Neutrophil (primary cell): ENCODE results near the gene ADGRD1.

Experiments used
- H3K27ac ChIP-seq: fragments of 200-600 bp; sonication (generic); 2 replicates; pipeline ENCODE4 v1.5.1; 2016; ENCODE audit warnings: mild to moderate bottlenecking, moderate library complexity
- H3K27me3 ChIP-seq: fragments of 200-600 bp; sonication (generic); 2 replicates; pipeline ENCODE4 v1.6.0; 2016; ENCODE audit warnings: mild to moderate bottlenecking
- H3K36me3 ChIP-seq: fragments of 200-600 bp; sonication (generic); 2 replicates; pipeline ENCODE4 v1.5.1; 2017
- H3K4me1 ChIP-seq, 2 experiments: fragments of 200-600 bp in 1 of 2; sonication (generic) in 1 of 2; 1 replicate in 1 of 2; 2 replicates in 1 of 2; pipeline versions ENCODE4 v1.5.1 to v1.6.1; 2013 to 2016; ENCODE audit warnings: low read depth in 1 of 2, low read length in 1 of 2, mild to moderate bottlenecking in 1 of 2, moderate library complexity in 1 of 2; ENCODE audit not compliant: control insufficient read depth in 1 of 2, insufficient read depth in 1 of 2
- H3K4me3 ChIP-seq, 2 experiments: fragments of 200-600 bp in 1 of 2; sonication (generic) in 1 of 2; 1 replicate in 1 of 2; 2 replicates in 1 of 2; pipeline ENCODE4 v1.5.1; 2013 to 2016; ENCODE audit warnings: low read depth in 1 of 2, low read length in 1 of 2, mild to moderate bottlenecking in 1 of 2, moderate library complexity in 1 of 2
- H3K9me3 ChIP-seq: fragments of 200-600 bp; sonication (generic); 2 replicates; pipeline ENCODE4 v1.5.1; 2016
- TF ChIP-seq, protein P1 (sequence below): fragments of 200-600 bp; sonication (generic); IDR thresholded peaks from 2 replicates; pipeline ENCODE4 v1.5.1; 2016; ENCODE audit warnings: antibody characterized with exemption

Gene ADGRD1

DNA sequence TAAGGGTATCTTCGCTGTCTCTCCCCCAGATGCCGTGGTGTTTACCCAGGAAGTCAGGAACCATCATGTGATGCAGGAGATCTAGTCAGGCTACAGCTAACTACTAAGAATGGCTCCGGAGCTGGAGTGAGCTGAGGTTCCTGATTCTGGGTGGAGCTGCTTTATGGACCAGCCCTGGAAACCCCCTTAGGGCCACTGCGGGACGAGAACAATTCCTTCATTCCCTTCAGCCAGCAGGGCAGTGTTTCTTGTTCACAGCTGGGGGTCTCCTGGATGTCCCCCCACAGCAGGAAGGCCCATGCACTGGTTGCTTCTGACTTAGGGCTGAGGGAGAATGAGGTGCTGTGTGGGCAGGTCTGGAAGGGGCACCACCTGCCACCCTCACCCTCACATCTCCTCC is 199.3 kb downstream of the ADGRD1 start:
- no peak overlapping the region for H3K4me3 ChIP-seq
- no peaks in the 10 kb centered on the region for H3K4me1 ChIP-seq
- H3K9me3 ChIP-seq = no peaks in the 10 kb centered on the region
- TF ChIP-seq, protein P1, sequence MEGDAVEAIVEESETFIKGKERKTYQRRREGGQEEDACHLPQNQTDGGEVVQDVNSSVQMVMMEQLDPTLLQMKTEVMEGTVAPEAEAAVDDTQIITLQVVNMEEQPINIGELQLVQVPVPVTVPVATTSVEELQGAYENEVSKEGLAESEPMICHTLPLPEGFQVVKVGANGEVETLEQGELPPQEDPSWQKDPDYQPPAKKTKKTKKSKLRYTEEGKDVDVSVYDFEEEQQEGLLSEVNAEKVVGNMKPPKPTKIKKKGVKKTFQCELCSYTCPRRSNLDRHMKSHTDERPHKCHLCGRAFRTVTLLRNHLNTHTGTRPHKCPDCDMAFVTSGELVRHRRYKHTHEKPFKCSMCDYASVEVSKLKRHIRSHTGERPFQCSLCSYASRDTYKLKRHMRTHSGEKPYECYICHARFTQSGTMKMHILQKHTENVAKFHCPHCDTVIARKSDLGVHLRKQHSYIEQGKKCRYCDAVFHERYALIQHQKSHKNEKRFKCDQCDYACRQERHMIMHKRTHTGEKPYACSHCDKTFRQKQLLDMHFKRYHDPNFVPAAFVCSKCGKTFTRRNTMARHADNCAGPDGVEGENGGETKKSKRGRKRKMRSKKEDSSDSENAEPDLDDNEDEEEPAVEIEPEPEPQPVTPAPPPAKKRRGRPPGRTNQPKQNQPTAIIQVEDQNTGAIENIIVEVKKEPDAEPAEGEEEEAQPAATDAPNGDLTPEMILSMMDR = no peak
- no peak overlapping the region for H3K27ac ChIP-seq
- no peaks in the 10 kb centered on the region for H3K27me3 ChIP-seq
- H3K36me3 ChIP-seq = no peaks in the 10 kb centered on the region

- Histone ChIP-seq H3K4me3 (no peak overlapping the region), H3K36me3 (no peaks in the 10 kb centered on the region), H3K4me1 (no peaks in the 10 kb centered on the region), H3K9me3 (no peaks in the 10 kb centered on the region), H3K27me3 (no peaks in the 10 kb centered on the region), H3K27ac (no peak overlapping the region)
- TF ChIP-seq, protein P1 = no peak
Measured at GRCh38 chr12:131153956-131154355, 200.2 kb downstream of the ADGRD1 start.

- TF ChIP-seq, protein P1 = no peak
- no peaks in the 10 kb centered on the region for H3K9me3 ChIP-seq
- no peak overlapping the region for H3K27ac ChIP-seq
- no peak overlapping the region for H3K4me3 ChIP-seq
- no peaks in the 10 kb centered on the region for H3K27me3 ChIP-seq
- H3K4me1 ChIP-seq = no peaks in the 10 kb centered on the region
- no peaks in the 10 kb centered on the region for H3K36me3 ChIP-seq
Measured at GRCh38 chr12:131155131-131155530, 201.4 kb downstream of the ADGRD1 start.

- no peak overlapping the region for H3K27ac ChIP-seq
- no peaks in the 10 kb centered on the region for H3K4me1 ChIP-seq
- no peaks in the 10 kb centered on the region for H3K36me3 ChIP-seq
- TF ChIP-seq, protein P1 = no peak
- no peaks in the 10 kb centered on the region for H3K27me3 ChIP-seq
- H3K4me3 ChIP-seq = no peak overlapping the region
- no peaks in the 10 kb centered on the region for H3K9me3 ChIP-seq
Measured at GRCh38 chr12:131157743-131158142, 204.0 kb downstream of the ADGRD1 start.

DNA sequence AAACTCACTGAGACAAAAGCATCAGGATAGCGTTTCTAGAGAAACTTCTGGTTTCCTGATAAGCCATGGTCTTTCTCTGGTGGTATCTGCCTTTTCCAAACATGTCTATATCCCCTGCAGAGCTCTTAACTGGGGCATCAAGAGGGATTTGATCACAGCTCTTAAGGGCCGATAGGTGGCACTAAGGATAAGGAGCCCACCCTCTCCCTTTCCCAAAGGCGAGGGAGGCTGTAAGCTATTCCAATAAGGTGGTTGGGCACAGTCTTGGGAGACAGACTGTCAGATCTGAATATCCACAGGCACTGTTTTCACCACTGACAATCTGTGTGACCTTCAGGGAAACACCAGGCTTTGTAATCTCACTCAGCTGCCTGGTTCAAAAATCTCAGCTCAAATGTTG is 206.0 kb downstream of the ADGRD1 start:
- no peak overlapping the region for H3K27ac ChIP-seq
- H3K27me3 ChIP-seq = no peaks in the 10 kb centered on the region
- H3K9me3 ChIP-seq = no peaks in the 10 kb centered on the region
- no peak overlapping the region for H3K4me3 ChIP-seq
- H3K4me1 ChIP-seq = no peaks in the 10 kb centered on the region
- TF ChIP-seq, protein P1 = no peak
- no peaks in the 10 kb centered on the region for H3K36me3 ChIP-seq

- no peak overlapping the region for H3K4me3 ChIP-seq
- H3K36me3 ChIP-seq = no peaks in the 10 kb centered on the region
- no peak overlapping the region for H3K27ac ChIP-seq
- no peaks in the 10 kb centered on the region for H3K4me1 ChIP-seq
- no peaks in the 10 kb centered on the region for H3K27me3 ChIP-seq
- H3K9me3 ChIP-seq = no peaks in the 10 kb centered on the region
- TF ChIP-seq, protein P1 = no peak
Measured at GRCh38 chr12:131162113-131162512, 208.4 kb downstream of the ADGRD1 start.
